ENCODE data around the gene TRIP6. TPM values are rescaled to one million over a fixed set of nuclear protein-coding genes. Genes with fewer than 3 reads are reported as not detected.

The TRIP6 gene
- total and polyA plus RNA-seq, 2 of the 8 experiments (the other 6 are each of a cell fraction or from before 2014, with no cell fraction given) = 88.4 to 103 TPM

- Histone ChIP-seq H2BK15ac (ENCODE audit: low read length) (no peak overlapping the region), H3K36me3 (ENCODE audit: control insufficient read depth in 2 of 4, insufficient read depth in 4 of 4, low read length in 3 of 4) (no peaks in the 10 kb centered on the region), H4K8ac (ENCODE audit: extremely low read depth, insufficient read depth, low read length) (0 out of 2 replicates have a peak overlapping the region, but pooled peaks have one; percentile 57), H3K79me1 (ENCODE audit: low read depth, low read length) (no peaks in the 10 kb centered on the region), H2AK5ac (ENCODE audit: low read depth, low read length) (no peak overlapping the region), H3K9ac (replicated peaks in 1 of 4; ENCODE audit: extremely low read depth in 1 of 4, low read depth in 3 of 4, low read length in 3 of 4) (no peak overlapping the region), H3K27ac (ENCODE audit: low read depth, low read length) (no peak overlapping the region), H3K4me1 (replicated peaks in 1 of 4; ENCODE audit: control insufficient read depth in 3 of 4, insufficient read depth in 4 of 4, low read length in 3 of 4) (peaks cover 0 to 10% (median 6%) of the 10 kb centered on the region in 4 experiments; a peak in 6 of 7 replicates), H3K4ac (replicated peaks; ENCODE audit: insufficient read length, low read depth, low read length) (no peak overlapping the region), H2BK5ac (ENCODE audit: low read depth, low read length) (no peak overlapping the region), H3K56ac (replicated peaks; ENCODE audit: insufficient read length, low read depth, low read length) (no peak overlapping the region), H2AFZ (ENCODE audit: low read length) (peak overlapping the region; percentile 48; the same call in 1 of the 2 replicates), H3K4me3 (ENCODE audit: extremely low read depth in 1 of 4, insufficient read depth in 2 of 4, low read depth in 3 of 4, low read length in 4 of 4) (peak overlapping the region; percentile 3 to 58 (median 15); a peak in 4 of 8 replicates), H3K9me3 (ENCODE audit: insufficient read depth in 2 of 2, low read depth in 1 of 2, low read length in 1 of 2) (no peaks in the 10 kb centered on the region), H3K79me2 (ENCODE audit: control insufficient read depth in 1 of 2, insufficient read depth in 2 of 2, low read length in 2 of 2) (no peaks in the 10 kb centered on the region), H4K20me1 (replicated peaks in 1 of 2; ENCODE audit: control insufficient read depth in 1 of 2, insufficient read depth in 2 of 2, low read length in 2 of 2) (peaks cover 0 to 5% of the 10 kb centered on the region in 2 experiments), H3K4me2 (ENCODE audit: insufficient read depth in 1 of 2, low read depth in 2 of 2, low read length in 2 of 2) (peak overlapping the region; percentile 63 to 74), H3K23ac (ENCODE audit: insufficient read length) (no peak overlapping the region), H2BK12ac (ENCODE audit: low read depth, low read length) (peak overlapping the region; percentile 30; the same call in 1 of the 2 replicates), H3K14ac (ENCODE audit: insufficient read length) (no peak overlapping the region), H3K23me2 (ENCODE audit: low read depth, low read length) (peaks cover 6% of the 10 kb centered on the region; the same call in 1 of the 2 replicates), H4K91ac (replicated peaks; ENCODE audit: insufficient read length, low read length) (no peak overlapping the region), H3K27me3 (replicated peaks in 1 of 4; ENCODE audit: control insufficient read depth in 3 of 4, extremely low read depth in 1 of 4, insufficient read depth in 3 of 4, low read length in 3 of 4) (peaks cover 15 to 35% (median 19%) of the 10 kb centered on the region in 4 experiments), H2BK20ac (ENCODE audit: low read length) (no peak overlapping the region), H3K18ac (ENCODE audit: extremely low read depth, low read length) (no peak overlapping the region; the same call in 1 of the 2 replicates), H4K5ac (ENCODE audit: insufficient read length, low read depth, low read length) (no peak overlapping the region), H2BK120ac (replicated peaks; ENCODE audit: low read depth, low read length) (no peak overlapping the region)
- DNase-seq (ENCODE audit: low read depth in 1 of 2, low spot score in 2 of 2) = peak in 1 of 2 experiments; percentile 78
- 6% methylated on average over 72 of the region's 95 CpGs; no CpG with 5 or more reads in 1 of the 2 experiments for WGBS, 2 experiments (ENCODE audit: extremely low coverage in 1 of 2, insufficient coverage in 1 of 2, insufficient read length in 1 of 2, insufficient replicate concordance in 2 of 2, low coverage in 1 of 2, low lambda C conversion rate in 2 of 2, missing lambda C conversion rate in 1 of 2)
- FAIRE-seq = no peak
- CTCF ChIA-PET (ENCODE audit: partially characterized antibody) = interaction anchor here (0.6 to 3.2 kb wide), 6 partner anchors 40 to 380 kb away, joined by 3 to 18 read pairs (median 4); no protein-coding TSS in a partner anchor
- POLR2A ChIA-PET (ENCODE audit: partially characterized antibody) = interaction anchor here (0.6 kb wide), 1 partner anchor 133 kb away, joined by 3 read pairs; no protein-coding TSS in a partner anchor
- no peak for TF ChIP-seq SP2 (IDR thresholded peaks at IDR 0.05; ENCODE audit: low read length)
- peak; percentile 22; the same call in 1 of the 2 replicates for TF ChIP-seq E2F6 (IDR thresholded peaks at IDR 0.05)
- TF ChIP-seq, protein P1, sequence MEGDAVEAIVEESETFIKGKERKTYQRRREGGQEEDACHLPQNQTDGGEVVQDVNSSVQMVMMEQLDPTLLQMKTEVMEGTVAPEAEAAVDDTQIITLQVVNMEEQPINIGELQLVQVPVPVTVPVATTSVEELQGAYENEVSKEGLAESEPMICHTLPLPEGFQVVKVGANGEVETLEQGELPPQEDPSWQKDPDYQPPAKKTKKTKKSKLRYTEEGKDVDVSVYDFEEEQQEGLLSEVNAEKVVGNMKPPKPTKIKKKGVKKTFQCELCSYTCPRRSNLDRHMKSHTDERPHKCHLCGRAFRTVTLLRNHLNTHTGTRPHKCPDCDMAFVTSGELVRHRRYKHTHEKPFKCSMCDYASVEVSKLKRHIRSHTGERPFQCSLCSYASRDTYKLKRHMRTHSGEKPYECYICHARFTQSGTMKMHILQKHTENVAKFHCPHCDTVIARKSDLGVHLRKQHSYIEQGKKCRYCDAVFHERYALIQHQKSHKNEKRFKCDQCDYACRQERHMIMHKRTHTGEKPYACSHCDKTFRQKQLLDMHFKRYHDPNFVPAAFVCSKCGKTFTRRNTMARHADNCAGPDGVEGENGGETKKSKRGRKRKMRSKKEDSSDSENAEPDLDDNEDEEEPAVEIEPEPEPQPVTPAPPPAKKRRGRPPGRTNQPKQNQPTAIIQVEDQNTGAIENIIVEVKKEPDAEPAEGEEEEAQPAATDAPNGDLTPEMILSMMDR (IDR thresholded peaks at IDR 0.05; ENCODE audit: control extremely low read depth in 1 of 3, insufficient read depth in 1 of 3, low read depth in 1 of 3, low read length in 3 of 3) = peak in 2 of 3 experiments; percentile 72 to 76; a peak in 3 of 4 replicates
- TF ChIP-seq BACH1 (IDR thresholded peaks at IDR 0.05; ENCODE audit: low read length) = peak; percentile 84
- no peak for TF ChIP-seq EZH2 (IDR thresholded peaks at IDR 0.05; ENCODE audit: low read depth, low read length, severe bottlenecking)
- TF ChIP-seq TAF7 (optimal IDR thresholded peaks at IDR 0.05; ENCODE audit: borderline replicate concordance, low read depth, low read length) = peak; percentile 26
Observed at GRCh38 chr7:100896732-100897608, 29.8 kb downstream of the TRIP6 start.
